ENCODE results near the gene TRAPPC6A. TPM values are rescaled to one million over a fixed set of nuclear protein-coding genes. Genes with fewer than 3 reads are reported as not detected.

Gene TRAPPC6A
- total and polyA plus RNA-seq, 2 of the 4 experiments (the other 2 are of a cell fraction) = 4.1 to 13.4 TPM

GRCh38 chr19:45130888-45131615 is 47.0 kb downstream of the TRAPPC6A start:
- DNase-seq = peak; percentile 16
- no peak overlapping the region for H2AFZ ChIP-seq (replicated peaks; ENCODE audit: low read length, poor library complexity)
- peaks cover 15% of the 10 kb centered on the region for H3K9me1 ChIP-seq (ENCODE audit: insufficient read depth, low read length)
- H3K23ac ChIP-seq (ENCODE audit: low read depth, low read length) = no peak overlapping the region
- H4K5ac ChIP-seq (ENCODE audit: low read depth, low read length) = no peak overlapping the region
- intact Hi-C loops (cut with micrococcal nuclease) = no loop called here
- no peak overlapping the region for H3K18ac ChIP-seq (ENCODE audit: low read depth, low read length)
- H3K9me3 ChIP-seq (ENCODE audit: control insufficient read depth, insufficient read depth, low read length) = no peaks in the 10 kb centered on the region
- H3K79me1 ChIP-seq (ENCODE audit: low read depth in 1 of 2, low read length in 2 of 2) = peaks cover 38 to 84% of the 10 kb centered on the region in 2 experiments
- H3K14ac ChIP-seq (replicated peaks; ENCODE audit: low read depth, low read length) = no peak overlapping the region
- peak; percentile 39; the same call in 1 of the 2 replicates for ATAC-seq (ENCODE audit: low read depth)
- no peak overlapping the region for H3K56ac ChIP-seq (ENCODE audit: extremely low read depth, insufficient read depth, low read length)
- no peak overlapping the region for H3K9ac ChIP-seq (ENCODE audit: low read depth, low read length)
- no peak overlapping the region for H2BK20ac ChIP-seq (ENCODE audit: low read depth, low read length)
- ChIA-PET POLR2A (ENCODE audit: unreplicated experiment) (no interaction called here), CTCF (interaction anchor here (0.7 kb wide), 1 partner anchor 32 kb away, joined by 3 read pairs; no protein-coding TSS in a partner anchor)
- BruUV-seq (replicated peaks) = no TSS peak
- no peak overlapping the region for H2BK15ac ChIP-seq (ENCODE audit: low read depth, low read length)
- H3K36me3 ChIP-seq (ENCODE audit: control insufficient read depth, insufficient read depth, low read length) = 0 out of 2 replicates have a peak, but pooled peaks cover 6% of the 10 kb centered on the region
- H3K4me1 ChIP-seq (ENCODE audit: control insufficient read depth, insufficient read depth, low read length) = no peaks in the 10 kb centered on the region; the same call in 1 of the 2 replicates
- H2AK5ac ChIP-seq (ENCODE audit: low read depth, low read length) = no peak overlapping the region
- H2AK9ac ChIP-seq (replicated peaks; ENCODE audit: low read depth, low read length, poor library complexity) = no peak overlapping the region
- no peak overlapping the region for H4K91ac ChIP-seq (ENCODE audit: insufficient read depth, low read depth, low read length)
- in situ Hi-C loops (cut with MboI; ENCODE audit: low sequenced_read_pairs) = no loop called here
- WGBS, 2 experiments (ENCODE audit: extremely low coverage in 2 of 2, insufficient read length in 1 of 2) = 53% methylated on average over 9 of the region's 13 CpGs; no CpG with 5 or more reads in 1 of the 2 experiments
- H3K27ac ChIP-seq (ENCODE audit: insufficient read depth, low read length) = no peak overlapping the region
- peaks cover 65% of the 10 kb centered on the region for H4K20me1 ChIP-seq (ENCODE audit: insufficient read depth, low read length)
- dilution Hi-C loops (cut with HindIII; ENCODE audit: low sequenced_read_pairs, unreplicated experiment) = no loop called here
- H3K4me2 ChIP-seq (ENCODE audit: low read depth, low read length) = no peak overlapping the region
- no peak overlapping the region for H2BK120ac ChIP-seq (ENCODE audit: low read depth, low read length)
- no peaks in the 10 kb centered on the region for H3K27me3 ChIP-seq (ENCODE audit: control insufficient read depth, insufficient read depth, low read length)
- no peak overlapping the region for H4K8ac ChIP-seq (ENCODE audit: low read depth in 2 of 2, low read length in 2 of 2)
- H3K4ac ChIP-seq (ENCODE audit: low read depth, low read length) = no peak overlapping the region
- no peak overlapping the region for H2BK5ac ChIP-seq (ENCODE audit: low read depth, low read length, poor library complexity, severe bottlenecking)
- no peak overlapping the region for H3K4me3 ChIP-seq (ENCODE audit: insufficient read depth, low read depth, low read length)
- TF ChIP-seq RCOR1 (IDR thresholded peaks at IDR 0.05; ENCODE audit: insufficient replicate concordance, low read length) = no peak
- peak; percentile 30; the same call in 1 of the 2 replicates for TF ChIP-seq RAD21 (IDR thresholded peaks at IDR 0.05; ENCODE audit: low read length)
- TF ChIP-seq, protein P1, sequence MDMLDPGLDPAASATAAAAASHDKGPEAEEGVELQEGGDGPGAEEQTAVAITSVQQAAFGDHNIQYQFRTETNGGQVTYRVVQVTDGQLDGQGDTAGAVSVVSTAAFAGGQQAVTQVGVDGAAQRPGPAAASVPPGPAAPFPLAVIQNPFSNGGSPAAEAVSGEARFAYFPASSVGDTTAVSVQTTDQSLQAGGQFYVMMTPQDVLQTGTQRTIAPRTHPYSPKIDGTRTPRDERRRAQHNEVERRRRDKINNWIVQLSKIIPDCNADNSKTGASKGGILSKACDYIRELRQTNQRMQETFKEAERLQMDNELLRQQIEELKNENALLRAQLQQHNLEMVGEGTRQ (IDR thresholded peaks at IDR 0.05; ENCODE audit: low read depth, low read length) = no peak
- TF ChIP-seq, protein P2, sequence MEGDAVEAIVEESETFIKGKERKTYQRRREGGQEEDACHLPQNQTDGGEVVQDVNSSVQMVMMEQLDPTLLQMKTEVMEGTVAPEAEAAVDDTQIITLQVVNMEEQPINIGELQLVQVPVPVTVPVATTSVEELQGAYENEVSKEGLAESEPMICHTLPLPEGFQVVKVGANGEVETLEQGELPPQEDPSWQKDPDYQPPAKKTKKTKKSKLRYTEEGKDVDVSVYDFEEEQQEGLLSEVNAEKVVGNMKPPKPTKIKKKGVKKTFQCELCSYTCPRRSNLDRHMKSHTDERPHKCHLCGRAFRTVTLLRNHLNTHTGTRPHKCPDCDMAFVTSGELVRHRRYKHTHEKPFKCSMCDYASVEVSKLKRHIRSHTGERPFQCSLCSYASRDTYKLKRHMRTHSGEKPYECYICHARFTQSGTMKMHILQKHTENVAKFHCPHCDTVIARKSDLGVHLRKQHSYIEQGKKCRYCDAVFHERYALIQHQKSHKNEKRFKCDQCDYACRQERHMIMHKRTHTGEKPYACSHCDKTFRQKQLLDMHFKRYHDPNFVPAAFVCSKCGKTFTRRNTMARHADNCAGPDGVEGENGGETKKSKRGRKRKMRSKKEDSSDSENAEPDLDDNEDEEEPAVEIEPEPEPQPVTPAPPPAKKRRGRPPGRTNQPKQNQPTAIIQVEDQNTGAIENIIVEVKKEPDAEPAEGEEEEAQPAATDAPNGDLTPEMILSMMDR (conservative IDR thresholded peaks at IDR 0.05; ENCODE audit: low read depth, low read length) = peak; percentile 31; the same call in 1 of the 2 replicates
- peak; percentile 9; the same call in 1 of the 2 replicates for TF ChIP-seq SMC3 (IDR thresholded peaks at IDR 0.05; ENCODE audit: low read depth, low read length)
- TF ChIP-seq NFE2L2 (IDR thresholded peaks at IDR 0.05; ENCODE audit: low read depth, low read length) = no peak
- TF ChIP-seq FOS (IDR thresholded peaks at IDR 0.05; ENCODE audit: low read depth, low read length) = 0 out of 2 replicates have a peak, but pooled peaks have one; percentile 11

Measured in IMR-90 (cell line).